PFSK-1 (cell line): ENCODE data around the gene HSBP1L1.

Source experiments
- FOXP2 ChIP-seq: optimal IDR thresholded peaks from 2 replicates; pipeline ENCODE3; 2011; ENCODE audit warnings: borderline replicate concordance, control low read depth, inconsistent platforms; ENCODE audit not compliant: insufficient read depth; ENCODE audit errors: extremely low read length, extremely low read depth
- POLR2AphosphoS5 ChIP-seq: IDR thresholded peaks from 2 replicates; pipeline ENCODE4 v1.6.1; 2012; ENCODE audit warnings: low read depth, mild to moderate bottlenecking, control low read depth, low read length, moderate library complexity
- REST ChIP-seq, 2 experiments: IDR thresholded peaks; 2 replicates each; pipeline versions ENCODE4 v1.6.1 to v1.8.0; 2011 to 2012; ENCODE audit warnings: low read depth in 2 of 2, low read length in 2 of 2, control low read depth in 1 of 2, inconsistent platforms in 1 of 2, mild to moderate bottlenecking in 1 of 2, moderate library complexity in 1 of 2; ENCODE audit not compliant: insufficient read depth in 1 of 2
- SIN3A ChIP-seq: IDR thresholded peaks from 2 replicates; pipeline ENCODE4 v1.6.1; 2012; ENCODE audit warnings: mild to moderate bottlenecking, low read length, moderate library complexity, borderline replicate concordance; ENCODE audit not compliant: insufficient read depth
- TAF1 ChIP-seq: IDR thresholded peaks from 2 replicates; pipeline ENCODE4 v1.6.1; 2012; ENCODE audit warnings: low read length, control low read depth, borderline replicate concordance; ENCODE audit not compliant: insufficient read depth

Gene HSBP1L1

DNA sequence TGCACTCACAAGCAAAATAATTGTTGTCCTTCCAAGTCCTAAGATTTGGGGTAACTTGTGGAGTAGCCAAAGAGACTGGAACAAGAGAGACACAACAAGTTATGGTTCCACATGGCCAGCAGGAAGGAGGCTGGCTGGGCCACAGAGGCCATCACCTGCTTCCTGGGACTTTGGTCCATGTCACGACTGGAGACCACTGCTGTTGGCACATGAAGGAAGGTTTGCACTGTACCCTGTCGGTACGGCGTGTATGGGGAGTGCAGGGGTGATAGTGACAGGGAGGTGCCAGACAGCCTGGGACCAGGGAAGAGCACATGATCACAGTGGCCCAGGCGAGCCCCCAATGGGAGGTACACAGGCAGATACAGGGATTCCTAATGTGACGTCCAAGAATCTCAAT lies 28.5 kb upstream of the HSBP1L1 start:
- no peak for TF ChIP-seq POLR2AphosphoS5
- no peak for TF ChIP-seq SIN3A
- no peak for TF ChIP-seq TAF1
- TF ChIP-seq FOXP2 = no peak
- no peak for TF ChIP-seq REST (IDR thresholded peaks at IDR 0.05; ENCODE audit: insufficient read depth in 1 of 2, low read depth in 2 of 2, low read length in 2 of 2)

- TF ChIP-seq FOXP2 (no peak), POLR2AphosphoS5 (no peak), SIN3A (no peak), REST (IDR thresholded peaks at IDR 0.05; ENCODE audit: insufficient read depth in 1 of 2, low read depth in 2 of 2, low read length in 2 of 2) (no peak), TAF1 (no peak)
Observed at GRCh38 chr18:79936641-79937040, 27.8 kb upstream of the HSBP1L1 start.

- TF ChIP-seq REST (IDR thresholded peaks at IDR 0.05; ENCODE audit: insufficient read depth in 1 of 2, low read depth in 2 of 2, low read length in 2 of 2) (no peak), FOXP2 (no peak), TAF1 (no peak), SIN3A (no peak), POLR2AphosphoS5 (no peak)
Observed at GRCh38 chr18:79937103-79937860, 27.2 kb upstream of the HSBP1L1 start.

- no peak for TF ChIP-seq POLR2AphosphoS5
Observed at GRCh38 chr18:79938196-79938595, 26.2 kb upstream of the HSBP1L1 start.

- no peak for TF ChIP-seq FOXP2
- TF ChIP-seq POLR2AphosphoS5 = no peak
- TF ChIP-seq TAF1 = no peak
- TF ChIP-seq SIN3A = no peak
- TF ChIP-seq REST (IDR thresholded peaks at IDR 0.05; ENCODE audit: insufficient read depth in 1 of 2, low read depth in 2 of 2, low read length in 2 of 2) = no peak
Observed at GRCh38 chr18:79939096-79939495, 25.3 kb upstream of the HSBP1L1 start.
